Measurements from ENCODE around the gene PSMD6. TPM values are rescaled to one million over a fixed set of nuclear protein-coding genes. Genes with fewer than 3 reads are reported as not detected.

PSMD6 gene
- total RNA-seq, 1 donor from 2014 or later = 81.4 TPM

DNA sequence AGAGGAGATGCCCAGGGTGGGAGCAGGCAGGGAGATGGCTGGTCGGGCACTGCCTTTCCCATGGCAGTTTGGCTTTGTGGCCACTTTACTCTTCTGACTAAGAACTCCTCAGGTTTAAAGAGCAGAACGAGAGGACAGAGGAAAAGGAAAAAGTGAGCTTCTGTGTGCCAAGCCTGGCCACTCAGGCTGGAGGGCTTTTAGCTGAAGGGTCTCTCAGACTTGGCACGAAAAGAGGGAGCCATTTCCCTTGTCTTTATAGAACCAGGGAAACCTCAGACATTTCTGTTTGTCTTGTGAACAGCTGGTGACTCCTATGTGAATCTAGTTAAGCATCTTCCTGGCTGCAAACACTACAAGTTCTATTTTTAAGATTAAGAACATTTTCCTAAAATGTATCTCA is 23.3 kb upstream of the PSMD6 start:
- no peak for DNase-seq (ENCODE audit: extremely low spot score, unreplicated experiment)
- Mint-ChIP-seq H3K36me3 (no peaks in the 10 kb centered on the region), H3K4me3 (no peak overlapping the region), H3K27ac (no peak overlapping the region), H3K4me1 (ENCODE audit: unreplicated experiment) (peaks cover 21% of the 10 kb centered on the region), H3K9me3 (no peaks in the 10 kb centered on the region), H3K27me3 (peaks cover 16% of the 10 kb centered on the region)
- TF ChIP-seq, protein P1, sequence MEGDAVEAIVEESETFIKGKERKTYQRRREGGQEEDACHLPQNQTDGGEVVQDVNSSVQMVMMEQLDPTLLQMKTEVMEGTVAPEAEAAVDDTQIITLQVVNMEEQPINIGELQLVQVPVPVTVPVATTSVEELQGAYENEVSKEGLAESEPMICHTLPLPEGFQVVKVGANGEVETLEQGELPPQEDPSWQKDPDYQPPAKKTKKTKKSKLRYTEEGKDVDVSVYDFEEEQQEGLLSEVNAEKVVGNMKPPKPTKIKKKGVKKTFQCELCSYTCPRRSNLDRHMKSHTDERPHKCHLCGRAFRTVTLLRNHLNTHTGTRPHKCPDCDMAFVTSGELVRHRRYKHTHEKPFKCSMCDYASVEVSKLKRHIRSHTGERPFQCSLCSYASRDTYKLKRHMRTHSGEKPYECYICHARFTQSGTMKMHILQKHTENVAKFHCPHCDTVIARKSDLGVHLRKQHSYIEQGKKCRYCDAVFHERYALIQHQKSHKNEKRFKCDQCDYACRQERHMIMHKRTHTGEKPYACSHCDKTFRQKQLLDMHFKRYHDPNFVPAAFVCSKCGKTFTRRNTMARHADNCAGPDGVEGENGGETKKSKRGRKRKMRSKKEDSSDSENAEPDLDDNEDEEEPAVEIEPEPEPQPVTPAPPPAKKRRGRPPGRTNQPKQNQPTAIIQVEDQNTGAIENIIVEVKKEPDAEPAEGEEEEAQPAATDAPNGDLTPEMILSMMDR (conservative IDR thresholded peaks at IDR 0.05) = no peak

DNA sequence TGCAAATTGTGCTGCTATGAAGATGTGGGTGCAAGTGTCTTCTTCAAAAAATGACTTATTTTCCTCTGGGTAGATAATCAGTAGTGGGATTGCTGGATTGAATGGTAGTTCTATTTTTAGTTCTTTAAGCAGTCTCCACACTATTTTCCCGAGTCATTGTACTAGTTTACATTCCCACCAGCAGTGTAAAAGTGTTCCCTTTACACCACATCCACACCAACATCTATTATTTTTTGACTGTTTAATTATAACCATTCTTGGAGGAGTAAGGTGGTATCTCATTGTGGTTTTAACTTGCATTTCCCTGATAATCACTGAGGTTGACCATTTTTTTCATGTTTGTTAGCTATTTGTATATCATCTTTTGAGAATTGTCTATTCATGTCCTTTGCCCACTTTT is 19.7 kb upstream of the PSMD6 start:
- Mint-ChIP-seq H3K27ac (no peak overlapping the region), H3K36me3 (no peaks in the 10 kb centered on the region), H3K27me3 (peaks cover 9% of the 10 kb centered on the region), H3K4me1 (ENCODE audit: unreplicated experiment) (peaks cover 17% of the 10 kb centered on the region), H3K4me3 (no peak overlapping the region), H3K9me3 (no peaks in the 10 kb centered on the region)
- DNase-seq (ENCODE audit: extremely low spot score, unreplicated experiment) = no peak
- TF ChIP-seq, protein P1 (conservative IDR thresholded peaks at IDR 0.05) = no peak

DNA sequence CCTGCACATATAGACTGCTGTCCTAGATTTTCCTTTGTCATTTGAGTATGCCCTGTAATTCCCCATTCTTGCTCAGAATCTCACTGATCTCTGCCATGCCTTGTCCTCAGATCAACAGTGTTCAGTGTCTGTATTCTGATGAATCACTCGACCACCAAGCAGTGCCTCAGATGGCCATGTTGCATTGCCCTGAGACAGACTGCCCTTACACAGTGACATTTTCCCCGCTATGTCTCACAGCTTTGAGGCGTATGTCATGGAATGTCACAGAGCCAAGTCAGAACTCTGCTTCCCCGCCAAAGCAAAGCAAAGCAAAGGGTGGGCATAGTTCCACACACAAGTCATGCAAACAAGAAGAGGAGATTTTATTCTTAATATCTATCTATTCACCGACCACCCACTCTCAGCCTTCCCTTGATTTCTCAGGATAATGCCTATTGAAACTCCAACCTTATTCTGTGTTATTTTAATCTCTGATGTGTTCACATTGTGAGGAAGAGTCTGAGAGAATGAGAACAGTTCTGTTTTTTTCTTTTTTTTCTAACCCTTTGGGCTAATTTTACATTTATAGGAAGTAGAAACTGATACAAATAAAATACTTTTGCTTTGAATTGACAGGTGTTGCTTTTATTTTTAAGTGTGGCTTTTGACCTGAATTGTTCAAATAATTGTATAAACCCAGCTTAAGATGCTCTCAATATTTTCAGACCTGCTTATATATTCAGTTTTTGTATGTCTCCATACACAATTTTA is 16.9 kb upstream of the PSMD6 start:
- TF ChIP-seq, protein P1 (conservative IDR thresholded peaks at IDR 0.05) = no peak
- H3K36me3 Mint-ChIP-seq = no peaks in the 10 kb centered on the region
- DNase-seq (ENCODE audit: extremely low spot score, unreplicated experiment) = no peak
- H3K27ac Mint-ChIP-seq = no peak overlapping the region
- no peaks in the 10 kb centered on the region for H3K9me3 Mint-ChIP-seq
- H3K27me3 Mint-ChIP-seq = peaks cover 4% of the 10 kb centered on the region
- no peak overlapping the region for H3K4me3 Mint-ChIP-seq
- peaks cover 5% of the 10 kb centered on the region for H3K4me1 Mint-ChIP-seq (ENCODE audit: unreplicated experiment)

DNA sequence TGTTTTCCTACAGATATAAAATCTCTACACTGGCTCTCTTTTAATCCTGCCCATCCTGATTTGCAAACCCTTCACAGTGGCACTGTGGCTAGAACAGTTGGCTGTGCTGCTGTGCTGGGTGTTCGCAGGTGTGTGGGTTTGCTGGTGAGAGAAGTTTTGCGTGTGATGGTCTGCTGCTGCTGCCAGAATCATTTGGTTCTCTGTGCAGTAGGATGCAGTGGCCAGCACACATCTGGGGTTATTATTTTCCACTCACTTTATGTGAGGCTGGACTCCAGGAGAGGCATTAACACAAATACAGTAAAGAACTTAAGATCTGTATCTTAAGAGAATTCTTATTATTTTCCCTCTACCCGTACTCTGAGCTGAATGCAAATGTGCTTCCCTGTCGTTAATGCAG is 16.0 kb upstream of the PSMD6 start:
- Mint-ChIP-seq H3K4me1 (ENCODE audit: unreplicated experiment) (peaks cover 5% of the 10 kb centered on the region), H3K36me3 (peaks cover under 1% of the 10 kb centered on the region), H3K4me3 (no peak overlapping the region), H3K9me3 (peaks cover 3% of the 10 kb centered on the region), H3K27me3 (peaks cover 3% of the 10 kb centered on the region), H3K27ac (no peak overlapping the region)
- TF ChIP-seq, protein P1 (conservative IDR thresholded peaks at IDR 0.05) = no peak
- DNase-seq (ENCODE audit: extremely low spot score, unreplicated experiment) = no peak

DNA sequence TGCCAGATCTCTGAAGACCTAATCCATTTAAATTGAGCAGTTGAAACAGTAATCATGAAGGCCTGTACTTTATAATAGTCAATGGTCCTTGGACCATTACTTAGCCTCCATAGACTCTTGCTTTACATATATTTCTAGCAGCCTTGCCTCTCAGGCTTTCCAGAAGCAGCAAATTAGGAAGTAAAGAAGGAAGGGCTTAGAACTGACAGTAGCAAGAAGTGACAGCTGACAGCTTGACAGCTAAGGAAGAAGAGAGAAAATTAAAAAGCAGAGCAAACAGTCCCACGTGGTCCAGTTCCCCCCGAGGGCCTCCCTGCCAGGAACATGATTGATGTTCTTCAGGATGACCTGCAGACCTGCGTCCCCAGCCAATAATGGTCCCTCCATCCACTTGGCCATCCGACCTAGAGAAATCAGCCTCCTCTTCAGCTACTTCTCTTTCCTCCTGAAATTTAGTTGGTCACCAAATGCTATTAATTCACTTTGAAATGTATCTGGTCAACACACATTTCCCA is 15.0 kb upstream of the PSMD6 start:
- TF ChIP-seq, protein P1 (conservative IDR thresholded peaks at IDR 0.05) = no peak
- H3K9me3 Mint-ChIP-seq = peaks cover 8% of the 10 kb centered on the region
- peaks cover 8% of the 10 kb centered on the region for H3K27me3 Mint-ChIP-seq
- peaks cover 5% of the 10 kb centered on the region for H3K4me1 Mint-ChIP-seq (ENCODE audit: unreplicated experiment)
- H3K4me3 Mint-ChIP-seq = no peak overlapping the region
- no peak for DNase-seq (ENCODE audit: extremely low spot score, unreplicated experiment)
- peaks cover 4% of the 10 kb centered on the region for H3K36me3 Mint-ChIP-seq
- H3K27ac Mint-ChIP-seq = no peak overlapping the region

Measured in type B pancreatic cell (in vitro differentiated cells).